NCI-H2196 treated with DMSO at 0.1 percent for 48 hours (cell line): ENCODE data around the gene TNRC6B.

ENCODE experiments used
- DNase-seq: peaks from one replicate; lab custom pipeline; 2025; ENCODE audit not compliant: unreplicated experiment; lab: John Stamatoyannopoulos, UW

The TNRC6B gene

DNA sequence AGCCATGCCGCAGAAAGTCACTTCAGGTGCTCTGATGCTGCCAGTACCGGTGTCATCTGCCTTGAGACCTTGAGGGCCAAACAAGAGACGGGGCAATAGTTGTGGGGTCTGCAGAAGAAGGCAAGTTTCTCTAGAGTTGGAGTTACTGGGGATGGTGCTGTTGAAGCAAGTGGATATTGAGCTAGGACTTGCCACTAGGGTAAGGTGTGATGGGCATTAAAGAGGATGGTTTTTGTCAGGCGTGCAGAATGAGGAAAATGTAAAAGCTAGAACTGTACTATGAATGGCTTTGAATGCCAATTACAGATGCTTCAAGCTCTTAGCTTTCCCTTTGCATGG, 61.6 kb downstream of the TNRC6B start:
- no peak for DNase-seq

DNA sequence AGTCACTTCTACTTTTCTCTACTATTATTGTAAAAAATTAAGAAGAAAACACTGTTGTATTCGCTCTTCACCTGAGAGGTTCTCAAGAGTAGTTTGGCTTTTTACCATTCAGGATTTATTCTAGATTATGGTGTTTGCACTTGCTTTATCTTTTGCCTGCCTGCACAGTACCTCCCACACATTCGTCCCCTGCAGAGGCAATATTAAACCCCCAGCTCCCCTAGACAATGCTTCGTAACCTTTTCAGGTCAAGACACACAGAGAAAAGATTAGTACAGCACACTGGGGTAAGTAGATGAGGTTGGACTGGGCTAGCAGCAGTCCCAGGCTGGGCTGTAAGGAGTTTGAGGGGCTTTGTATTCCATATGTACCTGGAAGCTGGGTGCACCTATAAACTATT, 62.4 kb downstream of the TNRC6B start:
- no peak for DNase-seq

DNA sequence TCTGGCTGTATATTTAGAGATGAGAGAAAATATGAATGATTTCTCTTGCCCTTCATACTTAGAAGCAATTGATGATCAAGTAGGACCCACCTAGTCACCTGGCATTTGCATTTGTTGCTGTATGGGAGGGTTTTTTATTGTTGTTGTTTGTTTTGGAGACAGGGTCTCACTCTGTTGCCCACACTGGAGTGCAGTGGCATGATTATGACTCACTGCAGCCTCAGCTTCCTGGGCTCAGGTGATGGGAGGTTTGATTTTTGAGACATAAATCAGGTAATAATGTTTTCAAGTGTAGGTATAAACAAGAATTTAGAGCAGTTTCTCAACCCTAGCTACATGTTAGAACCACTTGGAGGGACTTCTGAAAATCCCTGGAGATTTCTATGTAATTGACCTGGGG, 63.0 kb downstream of the TNRC6B start:
- no peak for DNase-seq

DNA sequence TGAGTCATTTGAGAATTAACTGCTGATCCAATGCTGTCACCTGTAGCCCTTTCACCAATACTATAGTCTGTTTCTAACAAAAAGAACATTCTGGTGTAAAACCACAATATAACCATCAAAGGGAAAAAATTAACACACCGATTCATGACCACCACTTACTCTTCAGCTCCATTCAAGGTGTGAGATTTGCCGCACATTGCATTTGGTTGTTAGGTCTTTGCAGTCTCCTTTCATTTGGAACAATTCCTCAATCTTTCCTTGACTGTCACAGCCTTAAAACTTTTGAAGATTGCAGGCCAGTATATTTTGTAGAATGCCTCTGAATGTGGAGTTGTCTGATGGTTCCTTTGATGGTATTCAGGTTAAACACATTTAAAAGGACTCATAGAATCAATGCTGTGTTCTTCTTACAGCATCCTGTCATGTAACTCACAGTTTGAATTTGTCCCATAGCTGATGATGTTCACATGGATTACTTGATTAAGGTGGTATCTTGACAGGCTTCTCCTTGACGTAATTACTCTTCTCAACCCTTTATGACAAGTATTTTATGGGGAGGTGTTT, 63.6 kb downstream of the TNRC6B start:
- DNase-seq: no peak

DNA sequence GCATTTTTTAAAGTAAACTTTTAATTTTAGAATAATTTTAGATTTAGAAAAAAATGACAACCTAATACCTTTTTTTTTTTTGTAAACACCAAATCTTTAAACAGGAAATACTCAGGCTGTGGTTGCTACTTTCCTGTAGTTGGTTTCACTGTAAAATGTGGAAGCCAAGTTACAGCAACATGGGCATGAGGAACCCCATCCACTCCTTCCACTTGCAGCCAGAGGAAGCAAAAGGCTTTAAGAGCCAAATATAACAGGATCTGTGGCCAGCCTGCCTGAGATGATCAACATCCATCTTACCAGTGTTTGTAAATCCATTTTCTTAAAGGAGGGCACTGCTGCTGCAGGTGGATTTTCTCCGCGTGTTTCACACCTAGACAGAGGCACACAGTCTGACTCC, 66.2 kb downstream of the TNRC6B start:
- DNase-seq: no peak

DNA sequence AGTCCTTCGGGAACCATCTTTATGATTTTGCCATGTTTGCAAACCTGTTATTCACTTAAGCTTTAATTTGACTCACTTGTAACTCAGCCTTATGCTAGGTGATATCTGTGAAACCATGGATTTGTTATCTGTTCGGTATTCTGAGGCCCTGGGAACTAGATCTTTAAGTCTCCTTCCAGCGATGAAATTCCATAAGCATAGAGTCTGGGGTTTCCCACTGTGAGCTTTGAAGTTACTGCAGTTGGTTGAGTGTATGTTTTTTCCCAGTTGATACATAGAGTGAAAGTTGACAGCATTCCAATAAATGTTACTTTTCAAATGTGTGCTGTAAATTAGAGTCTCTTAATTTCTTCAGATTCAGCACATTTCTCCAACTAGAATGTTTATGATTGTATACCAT, 66.9 kb downstream of the TNRC6B start:
- DNase-seq: no peak

DNA sequence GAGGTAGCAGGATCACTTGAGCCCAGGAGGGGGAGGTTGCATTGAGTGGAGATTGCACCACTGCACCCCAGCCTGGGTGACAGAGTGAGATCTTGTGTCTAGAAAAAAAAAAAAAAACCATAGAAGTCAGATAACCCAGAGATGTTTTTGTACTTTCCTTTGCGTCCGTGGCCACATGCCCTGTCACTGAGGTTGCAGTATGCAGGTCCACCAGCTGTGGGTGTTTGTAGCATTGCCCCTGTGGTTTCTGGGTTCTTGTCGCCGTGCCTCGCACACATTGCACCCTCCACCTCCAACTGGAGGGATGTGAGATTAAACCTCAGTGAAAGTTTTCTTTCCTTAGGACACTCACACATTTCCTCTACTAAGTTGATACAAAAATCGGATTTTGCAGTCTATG, 70.3 kb downstream of the TNRC6B start:
- no peak for DNase-seq

DNA sequence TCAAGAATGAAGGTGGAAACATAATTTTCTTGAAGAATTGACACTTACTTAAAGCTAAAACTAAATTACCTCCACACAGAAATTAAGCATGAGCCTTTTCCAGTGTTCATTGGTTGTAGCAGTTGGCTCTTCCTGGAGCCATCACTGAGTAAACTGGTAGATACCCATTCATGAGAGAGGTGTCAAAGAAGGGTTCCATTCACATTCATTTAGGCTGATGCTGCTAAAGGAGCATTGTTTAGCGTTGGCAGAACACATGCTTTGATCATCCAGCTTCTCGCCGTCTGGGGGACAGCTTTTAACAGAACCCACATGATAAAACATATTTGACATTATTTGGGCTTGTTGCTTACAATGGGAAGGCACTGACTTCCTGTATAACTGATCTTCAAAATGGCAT, 71.6 kb downstream of the TNRC6B start:
- DNase-seq: no peak

DNA sequence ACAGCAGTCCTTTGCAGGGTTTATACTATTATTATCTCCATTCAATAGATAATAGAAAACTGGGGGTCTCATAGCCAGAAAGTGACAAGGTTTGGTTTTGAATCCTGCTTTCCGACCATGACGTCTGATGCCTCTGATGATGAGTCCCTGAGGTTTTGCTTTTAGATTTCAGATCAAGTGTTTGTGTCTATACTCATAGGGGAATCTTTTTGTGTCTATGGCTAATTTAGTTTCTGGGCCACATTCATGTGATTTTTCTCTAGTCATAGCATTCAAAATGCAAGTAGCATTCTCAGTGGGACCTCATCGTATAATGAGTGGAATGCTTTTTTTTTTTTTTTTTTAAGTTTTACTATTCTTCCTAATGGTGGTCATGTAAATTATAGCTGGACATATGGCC, 72.9 kb downstream of the TNRC6B start:
- no peak for DNase-seq

DNA sequence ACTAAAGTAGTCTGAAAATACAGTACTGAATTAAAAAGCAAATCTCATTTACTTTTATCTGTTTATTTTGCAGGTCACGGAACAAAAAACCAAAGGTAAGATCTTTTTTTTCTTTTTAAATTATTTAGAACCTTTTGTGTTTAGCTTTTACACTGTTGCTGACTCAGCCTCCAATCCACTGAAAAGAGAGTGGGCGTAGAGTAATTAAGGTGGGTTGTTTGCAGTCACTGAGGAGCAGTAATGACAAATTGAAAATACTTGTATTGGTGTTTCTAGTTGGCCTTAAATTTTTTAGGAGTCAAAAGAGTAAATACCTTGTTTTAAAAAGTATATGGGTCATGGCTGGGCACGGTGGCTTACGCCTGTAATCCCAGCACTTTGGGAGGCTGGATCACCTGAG, 73.4 kb downstream of the TNRC6B start:
- DNase-seq: no peak

DNA sequence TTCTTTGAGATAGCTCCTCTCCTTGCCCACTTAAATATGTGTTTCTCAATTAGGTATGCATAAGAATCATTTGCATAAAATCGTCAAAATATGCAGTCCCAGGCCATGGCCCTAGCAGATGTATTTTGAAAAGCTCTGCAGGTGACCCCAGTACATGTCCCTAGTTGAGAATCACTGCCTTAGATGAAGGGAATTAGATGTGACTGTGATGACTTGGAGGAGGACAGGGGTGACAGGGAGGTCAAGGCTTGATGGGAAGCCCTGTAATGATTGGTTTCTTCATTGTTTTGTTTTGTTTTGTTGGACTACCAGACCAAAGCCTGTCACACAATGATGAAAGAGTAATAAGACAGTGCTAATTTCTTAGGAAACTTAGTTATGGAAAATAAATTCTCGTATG, 74.4 kb downstream of the TNRC6B start:
- no peak for DNase-seq

DNA sequence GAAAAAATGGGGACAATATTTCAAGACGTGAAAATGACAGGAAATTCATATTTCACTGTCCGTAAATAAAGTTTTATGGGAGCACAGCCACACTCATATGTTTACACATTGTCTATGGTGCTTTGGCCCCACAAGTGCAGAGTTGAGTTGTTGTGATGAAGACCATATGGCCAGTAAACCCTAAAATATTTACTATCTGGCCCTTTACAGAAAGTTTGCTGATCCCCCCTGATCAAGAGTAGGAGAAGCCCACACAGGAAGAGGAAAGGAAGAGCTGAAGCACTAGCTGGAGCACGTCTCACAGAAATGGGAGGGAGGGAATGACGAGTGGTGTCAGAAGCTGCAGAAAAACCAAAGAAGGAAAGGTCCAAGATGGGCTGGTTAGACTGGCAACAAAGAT, 78.8 kb downstream of the TNRC6B start:
- DNase-seq: no peak

DNA sequence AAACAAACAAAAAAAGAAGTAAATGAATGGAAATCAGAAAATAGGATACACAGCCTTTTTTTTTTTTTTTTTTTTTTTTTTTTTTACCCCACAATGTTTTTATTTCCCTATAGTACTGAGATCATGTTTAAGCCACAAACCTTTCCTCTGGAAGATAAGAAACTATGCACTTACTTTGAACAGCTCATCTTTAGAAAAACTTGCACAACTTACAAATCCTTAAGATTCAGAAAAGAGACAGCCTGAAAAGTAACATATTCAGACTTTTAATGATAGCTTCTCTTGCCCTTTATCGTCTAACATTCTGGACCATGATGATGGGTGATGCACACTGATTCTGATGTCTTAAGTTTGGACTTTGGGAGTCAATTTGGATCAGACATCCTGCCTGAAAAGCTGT, 80.3 kb downstream of the TNRC6B start:
- no peak for DNase-seq

DNA sequence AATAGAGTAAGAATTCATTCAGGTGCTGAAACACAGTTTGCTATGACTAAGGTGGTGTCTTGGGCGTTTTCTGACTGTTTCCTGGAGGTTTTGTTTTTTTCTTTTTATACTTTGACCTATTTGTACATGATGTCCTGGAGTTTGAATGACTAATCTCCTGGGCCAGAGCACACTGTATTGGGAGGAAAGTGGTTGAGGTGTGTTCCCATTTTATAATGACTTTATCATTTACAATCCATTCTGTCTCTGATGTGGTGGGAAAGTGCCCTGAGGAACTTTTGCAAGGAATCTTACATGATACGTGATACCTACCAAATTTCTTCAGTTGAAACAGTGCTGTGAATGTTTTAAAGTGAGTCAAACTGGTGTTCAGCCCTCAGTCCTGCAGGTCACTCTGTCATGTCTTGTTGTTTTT, 80.8 kb downstream of the TNRC6B start:
- no peak for DNase-seq

DNA sequence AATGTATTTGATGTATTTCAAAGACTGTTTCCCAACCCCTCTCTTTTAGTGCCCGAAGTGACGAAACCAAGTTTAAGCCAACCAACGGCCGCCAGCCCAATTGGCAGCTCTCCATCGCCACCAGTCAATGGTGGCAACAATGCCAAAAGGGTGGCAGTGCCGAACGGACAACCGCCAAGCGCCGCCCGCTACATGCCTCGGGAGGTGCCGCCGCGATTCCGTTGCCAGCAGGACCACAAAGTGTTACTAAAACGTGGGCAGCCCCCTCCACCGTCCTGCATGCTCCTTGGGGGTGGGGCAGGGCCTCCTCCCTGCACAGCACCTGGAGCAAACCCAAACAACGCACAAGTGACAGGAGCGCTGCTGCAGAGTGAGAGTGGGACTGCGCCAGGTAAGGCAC, 84.1 kb downstream of the TNRC6B start:
- no peak for DNase-seq

DNA sequence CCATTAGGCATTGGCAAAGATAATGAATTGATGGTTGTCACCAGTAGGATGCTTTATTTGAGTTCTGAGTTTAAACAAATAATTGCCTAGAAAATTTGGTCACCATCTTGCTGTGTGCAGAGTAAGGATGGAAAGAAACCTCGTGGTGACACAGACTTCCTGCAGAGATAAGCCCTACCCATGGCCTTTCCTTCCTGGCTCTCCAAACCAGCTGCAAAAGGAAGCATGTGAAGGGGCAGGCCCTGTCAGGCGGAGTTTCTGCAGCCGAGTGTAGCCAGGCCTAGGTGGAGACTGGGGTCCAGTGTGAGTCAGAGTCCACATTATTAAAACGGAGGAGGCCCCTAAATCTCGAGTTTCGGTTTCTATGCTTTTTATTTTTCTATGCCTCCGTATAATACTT, 85.5 kb downstream of the TNRC6B start:
- no peak for DNase-seq

DNA sequence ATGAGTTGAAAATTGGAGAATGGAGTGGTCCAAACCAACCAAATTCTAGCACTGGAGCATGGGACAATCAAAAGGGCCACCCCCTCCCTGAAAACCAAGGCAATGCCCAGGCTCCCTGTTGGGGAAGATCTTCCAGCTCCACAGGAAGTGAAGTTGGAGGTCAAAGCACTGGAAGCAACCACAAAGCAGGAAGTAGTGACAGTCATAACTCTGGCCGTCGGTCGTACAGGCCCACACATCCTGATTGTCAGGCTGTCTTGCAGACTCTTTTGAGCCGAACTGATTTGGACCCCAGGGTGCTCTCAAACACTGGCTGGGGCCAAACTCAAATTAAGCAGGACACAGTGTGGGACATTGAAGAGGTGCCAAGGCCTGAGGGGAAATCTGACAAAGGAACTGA, 88.1 kb downstream of the TNRC6B start:
- DNase-seq: no peak

DNA sequence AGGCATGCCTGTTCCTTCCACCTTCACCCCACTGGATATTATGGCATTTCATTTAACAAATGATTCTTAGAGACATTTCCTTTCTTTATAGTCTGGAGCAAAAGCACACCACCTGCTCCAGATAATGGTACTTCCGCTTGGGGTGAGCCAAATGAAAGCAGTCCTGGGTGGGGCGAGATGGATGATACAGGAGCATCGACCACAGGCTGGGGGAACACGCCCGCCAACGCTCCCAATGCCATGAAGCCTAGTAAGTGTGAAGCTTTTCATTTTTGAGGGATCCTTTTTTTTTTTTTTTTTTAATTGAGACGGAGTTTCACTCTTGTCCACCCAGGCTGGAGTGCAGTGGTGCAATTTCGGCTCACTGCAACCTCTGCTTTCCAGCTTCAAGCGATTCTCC, 92.3 kb downstream of the TNRC6B start:
- DNase-seq: no peak

DNA sequence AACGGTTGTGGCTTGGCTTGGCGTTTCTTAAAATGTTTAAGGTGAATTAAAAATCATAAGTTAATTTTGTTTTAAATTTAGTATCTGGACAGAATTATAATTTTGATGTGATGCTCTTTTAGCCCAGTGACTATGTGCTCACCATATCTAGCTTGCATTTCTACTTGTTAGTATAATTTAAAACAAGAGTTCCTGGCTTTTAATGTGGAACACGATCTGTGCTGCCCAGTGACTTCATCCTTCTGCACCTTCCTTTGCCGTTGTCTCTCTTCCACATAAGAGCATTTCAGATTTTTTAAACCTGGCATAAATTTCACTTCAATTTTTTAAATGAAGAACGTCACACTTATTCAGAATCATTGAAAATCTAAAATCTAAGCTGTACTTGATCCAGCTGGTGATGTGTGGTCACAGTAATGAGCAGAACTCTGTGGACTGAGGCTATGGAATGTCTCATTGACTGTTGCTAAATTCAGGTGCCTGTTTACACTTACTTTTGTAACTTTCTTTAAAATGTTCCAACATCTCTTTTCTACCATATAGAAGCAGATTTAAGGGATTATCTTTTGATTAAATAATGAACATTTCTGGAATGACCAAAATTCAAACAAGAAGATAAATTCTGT, 93.1 kb downstream of the TNRC6B start:
- no peak for DNase-seq

DNA sequence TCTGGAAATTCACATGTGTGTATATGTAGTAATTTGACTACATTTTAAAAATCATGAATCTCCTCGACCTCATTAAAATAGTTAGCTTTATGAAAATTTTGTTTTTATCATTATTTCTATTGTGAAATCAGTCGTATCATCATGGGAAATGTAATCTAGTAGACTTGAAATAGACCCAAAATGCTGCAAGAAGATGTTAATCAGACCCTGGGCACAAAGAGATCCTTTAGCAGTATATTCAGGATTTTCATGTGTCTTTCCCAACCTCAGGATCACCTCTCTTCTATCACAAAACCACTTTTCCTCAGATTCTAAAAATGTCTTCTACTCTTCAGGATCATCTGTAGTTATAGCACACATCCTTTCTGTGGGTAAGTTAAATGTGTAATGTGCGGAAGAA, 93.7 kb downstream of the TNRC6B start:
- no peak for DNase-seq

DNA sequence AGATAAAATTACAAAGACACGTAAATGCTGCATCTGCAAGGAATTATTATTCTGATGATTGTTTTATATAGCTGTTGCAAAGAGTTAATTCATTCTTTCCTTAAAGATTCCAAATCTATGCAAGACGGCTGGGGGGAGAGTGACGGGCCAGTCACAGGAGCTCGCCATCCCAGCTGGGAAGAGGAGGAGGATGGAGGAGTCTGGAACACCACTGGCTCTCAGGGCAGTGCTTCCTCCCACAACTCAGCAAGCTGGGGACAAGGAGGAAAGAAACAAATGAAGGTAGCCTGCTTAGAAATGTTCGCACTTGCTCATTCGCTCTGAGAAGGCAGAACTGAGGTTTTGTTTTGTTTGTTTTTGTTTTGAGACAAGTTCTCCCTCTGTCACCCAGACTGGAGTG, 95.6 kb downstream of the TNRC6B start:
- no peak for DNase-seq

DNA sequence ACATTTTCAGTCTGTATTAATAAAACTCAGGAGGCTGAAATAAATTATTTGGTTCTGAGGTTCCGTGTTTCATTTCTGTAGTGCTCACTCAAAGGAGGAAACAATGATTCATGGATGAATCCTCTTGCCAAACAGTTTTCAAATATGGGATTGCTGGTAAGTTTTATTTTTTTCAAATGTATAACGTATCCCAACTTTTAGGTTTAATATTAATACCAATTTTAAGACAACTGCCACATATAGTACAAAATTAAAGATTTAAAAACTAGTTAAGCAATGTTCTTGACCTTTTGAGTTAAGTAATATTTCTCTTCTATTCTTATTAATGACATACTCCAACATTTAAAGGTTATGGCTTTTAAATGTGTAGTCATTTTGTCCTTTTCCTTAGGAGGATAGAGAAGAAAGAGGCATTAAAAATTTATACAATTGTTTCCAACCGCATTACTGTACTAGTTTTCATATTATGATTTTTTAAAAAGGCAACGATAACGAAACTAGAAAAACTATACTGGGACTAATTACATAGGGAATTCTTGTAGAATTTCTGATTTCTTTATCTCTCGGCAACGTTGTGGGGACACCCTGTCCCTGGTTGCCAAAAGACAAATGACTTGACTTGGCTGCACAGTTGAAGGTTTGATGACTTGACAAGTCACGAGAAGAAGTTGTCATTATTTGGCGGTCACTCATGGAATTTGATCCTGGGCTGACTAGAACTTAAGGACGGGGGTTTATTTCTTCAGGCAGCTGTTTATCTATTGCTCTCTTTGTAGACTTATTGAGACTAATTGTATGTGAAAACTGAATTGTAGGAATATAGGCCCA, 99.5 kb downstream of the TNRC6B start:
- no peak for DNase-seq

DNA sequence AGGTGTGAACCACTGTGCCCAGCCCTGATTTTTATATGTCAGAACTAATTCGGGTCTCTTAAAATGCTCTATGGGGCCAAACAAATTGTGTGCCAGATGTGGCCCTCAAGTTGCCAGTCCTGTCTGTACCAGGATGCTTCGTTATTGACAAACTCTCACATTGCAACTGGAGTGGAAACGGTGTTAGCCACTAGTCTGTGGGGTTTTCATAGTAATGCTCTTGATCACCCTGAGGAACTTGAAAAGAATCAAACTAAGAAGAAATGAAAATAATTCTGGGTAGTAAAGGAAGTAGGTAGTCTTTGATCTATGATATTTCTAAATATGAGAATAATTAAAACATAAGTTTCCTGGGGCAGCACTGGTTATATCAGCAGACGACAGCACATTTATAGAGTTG, 101.3 kb downstream of the TNRC6B start:
- DNase-seq: no peak
